T1000 (cell line): ENCODE measurements around the gene MGLL.

Experiments used
- DNase-seq: peaks from one replicate; lab custom pipeline; 2025; ENCODE audit warnings: mixed read lengths; lab: John Stamatoyannopoulos, UW

The MGLL gene

GRCh38 chr3:127674101-127674721 lies 148.1 kb downstream of the MGLL start:
- no peak for DNase-seq

- DNase-seq: peak; percentile 65
These were observed 148.9 kb downstream of the MGLL start for GRCh38 chr3:127673191-127674100.

GRCh38 chr3:127672429-127673190 lies 149.7 kb downstream of the MGLL start, which contains the start of gene ABTB1:
Gene ABTB1 (plus strand): TSS chr3:127672952. CDS start chr3:127673026, 74 bp downstream.
- DNase-seq: peak; percentile 68

- DNase-seq: no peak
These were observed 150.5 kb downstream of the MGLL start for GRCh38 chr3:127671523-127672428.

GRCh38 chr3:127670761-127671522 lies 151.4 kb downstream of the MGLL start:
- DNase-seq: no peak

GRCh38 chr3:127670229-127670559 lies 152.1 kb downstream of the MGLL start:
- DNase-seq: no peak

GRCh38 chr3:127669541-127670228 lies 152.6 kb downstream of the MGLL start:
- no peak for DNase-seq

- DNase-seq: no peak
These were observed 153.4 kb downstream of the MGLL start for GRCh38 chr3:127668906-127669305.

GRCh38 chr3:127667119-127667681 lies 155.1 kb downstream of the MGLL start:
- DNase-seq: no peak

- no peak for DNase-seq
These were observed 155.6 kb downstream of the MGLL start for GRCh38 chr3:127666676-127667075.

GRCh38 chr3:127665586-127665985 lies 156.7 kb downstream of the MGLL start:
- DNase-seq: no peak

GRCh38 chr3:127665165-127665564 lies 157.2 kb downstream of the MGLL start:
- no peak for DNase-seq

GRCh38 chr3:127663151-127663550 lies 159.2 kb downstream of the MGLL start:
- no peak for DNase-seq

GRCh38 chr3:127662001-127662469 lies 160.3 kb downstream of the MGLL start:
- DNase-seq: no peak

- DNase-seq: no peak
These were observed 160.7 kb downstream of the MGLL start for GRCh38 chr3:127661600-127661999.

- DNase-seq: no peak
These were observed 161.6 kb downstream of the MGLL start for GRCh38 chr3:127660621-127661251.

- DNase-seq: no peak
These were observed 164.1 kb downstream of the MGLL start for GRCh38 chr3:127658234-127658633.

GRCh38 chr3:127656906-127657305 lies 165.4 kb downstream of the MGLL start:
- no peak for DNase-seq

GRCh38 chr3:127655641-127656040 lies 166.7 kb downstream of the MGLL start:
- no peak for DNase-seq
